Mesothelial cell of epicardium (in vitro differentiated cells): ENCODE measurements around the gene GLT1D1. TPM values are rescaled to one million over a fixed set of nuclear protein-coding genes. Genes with fewer than 3 reads are reported as not detected.

ENCODE experiments used
- DNase-seq, 2 experiments: peaks; one replicate each; pipeline ENCODE4 v3.0.0; 2021; ENCODE audit warnings: low spot score in 2 of 2; ENCODE audit not compliant: unreplicated experiment in 2 of 2
- H3K27ac Mint-ChIP-seq: 2 replicates; pipeline ENCODE4 v1.8.0; 2021; ENCODE audit warnings: mixed read lengths
- H3K27me3 Mint-ChIP-seq: 2 replicates; pipeline ENCODE4 v1.8.0; 2021; ENCODE audit warnings: low read depth, mixed read lengths
- H3K36me3 Mint-ChIP-seq: 2 replicates; pipeline ENCODE4 v1.8.0; 2021; ENCODE audit warnings: mixed read lengths
- H3K4me1 Mint-ChIP-seq: 2 replicates; pipeline ENCODE4 v1.8.0; 2021; ENCODE audit warnings: mixed read lengths
- H3K4me3 Mint-ChIP-seq: 2 replicates; pipeline ENCODE4 v1.8.0; 2021; ENCODE audit warnings: mild to moderate bottlenecking, moderate library complexity, mixed read lengths
- H3K9me3 Mint-ChIP-seq: 2 replicates; pipeline ENCODE4 v1.8.0; 2021; ENCODE audit warnings: mixed read lengths
- total RNA-seq: library from RNA; stranded (reverse); gene quantifications from 3 replicates; pipeline ENCODE4 v1.2.1, GENCODE V29; 2021
- TF ChIP-seq, protein P1 (sequence below): fragments of 200-600 bp; sonication (generic); IDR thresholded peaks from one replicate; pipeline ENCODE4 v1.5.0; 2021; ENCODE audit warnings: antibody characterized with exemption; ENCODE audit not compliant: unreplicated experiment

Gene GLT1D1
- total RNA-seq, 1 donor from 2014 or later: 1.3 TPM

DNA sequence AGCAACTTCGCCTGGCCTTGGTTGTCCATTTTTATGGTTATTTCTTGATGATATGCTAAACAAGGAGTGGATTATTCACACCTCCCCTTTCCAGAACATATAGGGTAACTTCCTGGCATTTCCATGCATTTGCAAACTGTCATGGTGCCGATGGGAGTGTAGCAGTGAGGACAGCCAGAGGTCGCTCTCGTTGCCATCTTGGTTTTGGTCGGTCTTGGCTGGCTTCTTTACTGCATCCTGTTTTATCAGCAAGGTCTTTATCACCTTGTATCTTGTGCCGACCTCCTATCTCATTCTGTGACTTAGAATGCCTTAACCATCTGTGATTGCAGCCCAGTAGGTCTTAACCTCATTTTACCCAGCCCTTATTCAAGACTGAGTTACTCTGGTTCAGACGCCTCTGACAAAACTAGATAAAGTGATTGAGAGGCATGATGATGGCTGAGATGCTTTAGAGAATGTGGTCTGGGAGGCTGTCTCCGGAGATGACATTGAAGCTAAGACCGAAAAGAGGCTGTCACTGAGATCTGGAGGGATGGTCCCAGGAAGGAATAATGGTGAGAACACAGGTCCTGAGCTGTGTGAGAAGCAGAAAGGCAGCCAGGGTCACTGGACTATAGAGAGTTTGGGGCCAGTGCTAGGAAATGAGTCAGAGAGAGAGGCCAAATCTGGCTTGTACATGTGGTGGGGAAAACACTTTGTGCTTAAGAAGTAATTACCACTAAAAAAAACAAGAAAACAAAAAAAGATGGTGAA lies 2.9 kb downstream of the GLT1D1 start:
- Mint-ChIP-seq H3K36me3 (no peaks in the 10 kb centered on the region), H3K27ac (no peak overlapping the region), H3K27me3 (peaks cover 66% of the 10 kb centered on the region), H3K9me3 (no peaks in the 10 kb centered on the region), H3K4me1 (no peaks in the 10 kb centered on the region), H3K4me3 (no peak overlapping the region)
- DNase-seq: no peak
- TF ChIP-seq, protein P1, sequence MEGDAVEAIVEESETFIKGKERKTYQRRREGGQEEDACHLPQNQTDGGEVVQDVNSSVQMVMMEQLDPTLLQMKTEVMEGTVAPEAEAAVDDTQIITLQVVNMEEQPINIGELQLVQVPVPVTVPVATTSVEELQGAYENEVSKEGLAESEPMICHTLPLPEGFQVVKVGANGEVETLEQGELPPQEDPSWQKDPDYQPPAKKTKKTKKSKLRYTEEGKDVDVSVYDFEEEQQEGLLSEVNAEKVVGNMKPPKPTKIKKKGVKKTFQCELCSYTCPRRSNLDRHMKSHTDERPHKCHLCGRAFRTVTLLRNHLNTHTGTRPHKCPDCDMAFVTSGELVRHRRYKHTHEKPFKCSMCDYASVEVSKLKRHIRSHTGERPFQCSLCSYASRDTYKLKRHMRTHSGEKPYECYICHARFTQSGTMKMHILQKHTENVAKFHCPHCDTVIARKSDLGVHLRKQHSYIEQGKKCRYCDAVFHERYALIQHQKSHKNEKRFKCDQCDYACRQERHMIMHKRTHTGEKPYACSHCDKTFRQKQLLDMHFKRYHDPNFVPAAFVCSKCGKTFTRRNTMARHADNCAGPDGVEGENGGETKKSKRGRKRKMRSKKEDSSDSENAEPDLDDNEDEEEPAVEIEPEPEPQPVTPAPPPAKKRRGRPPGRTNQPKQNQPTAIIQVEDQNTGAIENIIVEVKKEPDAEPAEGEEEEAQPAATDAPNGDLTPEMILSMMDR: no peak

DNA sequence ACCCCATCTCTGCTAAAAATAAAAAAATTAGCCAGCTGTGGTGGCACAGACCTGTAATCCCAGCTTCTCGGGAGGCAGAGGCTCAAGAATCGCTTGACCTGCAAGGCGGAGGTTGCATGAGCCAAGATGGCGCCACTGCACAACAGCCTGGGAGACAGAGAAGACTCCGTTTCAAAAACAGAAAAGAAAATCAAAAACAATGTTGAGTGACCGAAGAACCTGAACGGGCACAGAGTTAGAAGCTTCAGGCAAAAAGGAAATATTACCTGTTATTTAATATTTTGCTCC lies 3.5 kb downstream of the GLT1D1 start:
- Mint-ChIP-seq H3K27ac (no peak overlapping the region), H3K27me3 (peaks cover 61% of the 10 kb centered on the region), H3K36me3 (no peaks in the 10 kb centered on the region), H3K4me1 (no peaks in the 10 kb centered on the region), H3K4me3 (no peak overlapping the region), H3K9me3 (no peaks in the 10 kb centered on the region)
- TF ChIP-seq, protein P1: no peak
- DNase-seq: no peak

DNA sequence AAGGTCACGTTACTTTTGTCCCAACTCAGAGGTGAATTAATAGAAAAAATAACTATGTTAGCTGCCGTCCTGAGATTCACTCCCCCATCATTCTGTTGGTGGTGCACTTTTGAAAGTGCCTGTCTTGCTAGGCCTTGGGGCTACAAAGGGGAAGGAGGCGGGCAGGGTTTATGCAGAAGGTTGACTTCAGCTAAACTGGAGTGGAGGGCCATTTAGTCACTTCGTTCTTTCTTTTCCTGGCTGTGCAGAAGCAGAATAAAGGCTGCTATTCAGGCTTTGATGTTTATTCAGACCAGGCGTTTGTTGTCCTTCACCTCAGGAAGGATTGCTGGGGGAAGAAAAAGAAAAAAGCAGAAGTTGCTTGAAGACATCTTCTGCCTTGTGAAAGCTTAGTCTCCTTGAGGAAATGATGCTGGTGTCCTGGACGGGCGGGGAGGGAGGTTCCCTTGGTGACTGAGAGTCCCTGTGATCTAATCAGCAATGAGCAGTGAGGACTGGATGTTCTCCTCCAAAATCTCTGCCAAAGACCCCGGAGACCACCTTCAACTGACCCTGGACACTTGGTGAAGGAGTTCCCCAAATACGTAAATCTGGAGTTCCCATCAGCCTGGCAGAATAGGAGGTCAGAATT lies 4.0 kb downstream of the GLT1D1 start:
- Mint-ChIP-seq H3K4me3 (no peak overlapping the region), H3K9me3 (no peaks in the 10 kb centered on the region), H3K27me3 (peaks cover 56% of the 10 kb centered on the region), H3K36me3 (no peaks in the 10 kb centered on the region), H3K4me1 (no peaks in the 10 kb centered on the region), H3K27ac (no peak overlapping the region)
- no peak for DNase-seq
- TF ChIP-seq, protein P1: no peak

DNA sequence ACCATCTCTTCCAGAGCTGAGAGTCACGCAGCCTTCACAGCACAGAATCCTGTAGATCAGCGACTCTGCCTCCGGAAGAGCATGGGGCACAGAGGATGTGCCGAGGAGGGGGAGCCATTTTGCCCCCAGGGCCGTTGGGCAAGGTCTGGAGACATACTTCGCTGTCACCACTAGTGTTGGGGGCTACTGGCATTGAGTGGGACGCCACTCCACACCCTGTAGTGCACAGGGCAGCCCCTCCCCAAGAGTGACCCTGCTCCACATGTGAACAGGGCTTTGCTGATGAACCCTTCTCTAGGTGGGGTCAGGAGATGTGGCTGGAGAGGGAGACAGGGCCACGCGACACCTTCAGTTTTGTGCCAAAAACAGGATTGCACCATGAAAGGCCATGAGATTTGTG lies 6.0 kb downstream of the GLT1D1 start:
- Mint-ChIP-seq H3K4me1 (no peaks in the 10 kb centered on the region), H3K27me3 (peaks cover 42% of the 10 kb centered on the region), H3K4me3 (no peak overlapping the region), H3K9me3 (no peaks in the 10 kb centered on the region), H3K36me3 (no peaks in the 10 kb centered on the region), H3K27ac (no peak overlapping the region)
- no peak for DNase-seq
- TF ChIP-seq, protein P1: no peak

DNA sequence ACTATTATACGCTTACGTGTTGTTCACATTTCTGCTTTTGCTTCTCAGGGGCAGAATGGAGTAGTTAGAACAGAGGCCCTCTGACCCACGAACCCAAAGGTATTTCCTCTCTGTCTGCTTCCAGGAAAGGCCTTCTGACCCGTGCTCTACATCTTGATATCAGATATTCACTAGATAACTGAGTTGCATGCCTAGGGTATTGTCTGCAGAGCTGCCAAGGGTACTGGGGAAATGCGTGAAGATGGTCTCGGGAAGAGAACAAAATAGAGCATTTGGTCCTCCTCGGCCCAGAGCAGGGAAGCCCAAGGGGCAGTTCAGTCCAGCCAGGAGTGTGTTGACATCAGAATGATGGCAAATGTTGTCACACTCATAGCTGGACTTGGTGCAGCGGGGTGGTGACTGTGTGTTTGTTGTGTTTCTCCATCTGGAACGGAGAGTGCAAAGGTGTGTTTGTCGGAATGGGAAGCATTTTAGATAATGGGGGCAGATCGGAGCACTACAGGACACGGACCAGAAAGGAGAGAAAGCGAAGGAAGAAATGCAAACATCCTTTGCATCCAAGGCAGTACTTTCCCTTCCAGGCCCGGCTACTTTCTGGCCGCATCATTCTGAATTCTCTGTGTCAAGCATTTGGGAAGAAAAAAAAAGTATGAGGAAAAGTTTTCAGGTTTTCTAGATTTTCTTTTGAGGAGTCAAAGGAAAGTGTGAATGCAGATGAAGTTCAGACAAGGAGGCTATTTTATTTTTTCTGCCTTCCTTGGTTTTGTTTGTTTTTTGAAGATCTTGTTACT lies 8.1 kb downstream of the GLT1D1 start:
- DNase-seq: no peak
- Mint-ChIP-seq H3K27me3 (peaks cover 23% of the 10 kb centered on the region), H3K36me3 (no peaks in the 10 kb centered on the region), H3K4me1 (no peaks in the 10 kb centered on the region), H3K27ac (no peak overlapping the region), H3K4me3 (no peak overlapping the region), H3K9me3 (no peaks in the 10 kb centered on the region)
- TF ChIP-seq, protein P1: no peak
